Coronary artery (tissue), 2 donors: ENCODE data around the gene ALS2CL.

Experiments used
- DNase-seq: peaks from one replicate; pipeline ENCODE4 v3.0.0-alpha.2; 2017; ENCODE audit warnings: low spot score
- H3K27ac ChIP-seq, 2 donors: fragments of 200-600 bp; sonication (generic); one replicate each; pipeline ENCODE4 v1.5.1; 2016 to 2019
- H3K4me3 ChIP-seq: fragments of 200-600 bp; sonication (generic); 2 replicates; pipeline ENCODE4 v1.5.1; 2016; ENCODE audit warnings: mild to moderate bottlenecking, moderate library complexity
- TF ChIP-seq, protein P1 (sequence below): fragments of 200-600 bp; sonication (generic); IDR thresholded peaks from one replicate; pipeline ENCODE4 v1.5.1; 2019; ENCODE audit warnings: antibody characterized with exemption

ALS2CL gene

GRCh38 chr3:46675426-46675825, 18.1 kb downstream of the ALS2CL start:
- no peak overlapping the region for H3K27ac ChIP-seq
- TF ChIP-seq, protein P1, sequence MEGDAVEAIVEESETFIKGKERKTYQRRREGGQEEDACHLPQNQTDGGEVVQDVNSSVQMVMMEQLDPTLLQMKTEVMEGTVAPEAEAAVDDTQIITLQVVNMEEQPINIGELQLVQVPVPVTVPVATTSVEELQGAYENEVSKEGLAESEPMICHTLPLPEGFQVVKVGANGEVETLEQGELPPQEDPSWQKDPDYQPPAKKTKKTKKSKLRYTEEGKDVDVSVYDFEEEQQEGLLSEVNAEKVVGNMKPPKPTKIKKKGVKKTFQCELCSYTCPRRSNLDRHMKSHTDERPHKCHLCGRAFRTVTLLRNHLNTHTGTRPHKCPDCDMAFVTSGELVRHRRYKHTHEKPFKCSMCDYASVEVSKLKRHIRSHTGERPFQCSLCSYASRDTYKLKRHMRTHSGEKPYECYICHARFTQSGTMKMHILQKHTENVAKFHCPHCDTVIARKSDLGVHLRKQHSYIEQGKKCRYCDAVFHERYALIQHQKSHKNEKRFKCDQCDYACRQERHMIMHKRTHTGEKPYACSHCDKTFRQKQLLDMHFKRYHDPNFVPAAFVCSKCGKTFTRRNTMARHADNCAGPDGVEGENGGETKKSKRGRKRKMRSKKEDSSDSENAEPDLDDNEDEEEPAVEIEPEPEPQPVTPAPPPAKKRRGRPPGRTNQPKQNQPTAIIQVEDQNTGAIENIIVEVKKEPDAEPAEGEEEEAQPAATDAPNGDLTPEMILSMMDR: no peak
- DNase-seq: no peak
- H3K4me3 ChIP-seq: no peak overlapping the region

DNA sequence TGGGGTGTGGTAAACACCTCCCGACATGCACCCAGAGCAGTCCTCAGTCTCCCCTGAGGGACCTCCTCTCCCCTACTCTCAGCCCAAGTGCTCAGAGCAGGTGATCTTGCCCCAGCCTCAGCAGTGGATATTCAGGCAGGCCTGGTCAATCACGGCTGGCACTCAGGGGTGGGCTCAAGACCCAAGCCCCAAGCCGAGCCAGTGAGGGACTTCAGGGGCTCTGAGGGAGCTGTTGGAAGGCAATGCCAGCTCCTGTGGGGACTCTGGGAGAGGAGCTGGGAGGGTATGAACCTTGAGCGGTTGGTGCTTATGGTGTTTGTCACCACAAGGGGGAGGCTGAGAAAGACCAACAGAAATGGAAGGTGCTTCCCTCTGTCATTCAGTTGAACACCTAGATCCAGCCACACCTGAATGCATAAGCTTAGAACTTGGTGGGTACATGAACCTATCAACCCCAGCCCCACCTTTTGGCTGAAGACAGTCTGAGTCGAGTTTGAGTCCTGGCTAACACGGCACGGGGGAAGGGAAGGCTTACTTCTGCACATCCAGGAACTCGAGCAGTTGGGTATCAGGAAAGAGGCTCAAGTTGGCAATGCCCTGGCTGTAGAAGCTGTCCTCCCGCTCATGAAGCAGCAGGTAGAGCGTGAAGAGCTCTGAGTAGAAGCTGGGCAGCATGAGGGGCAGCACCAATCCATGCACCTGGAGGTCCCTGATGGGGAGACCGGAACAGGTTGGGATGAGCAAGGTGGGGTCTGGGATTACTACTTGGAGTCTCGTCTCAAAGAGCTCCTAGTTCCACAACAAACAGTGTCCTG, 19.2 kb downstream of the ALS2CL start:
- Histone ChIP-seq H3K27ac (no peak overlapping the region), H3K4me3 (no peak overlapping the region)
- peak; percentile 54 for DNase-seq
- TF ChIP-seq, protein P1: no peak

DNA sequence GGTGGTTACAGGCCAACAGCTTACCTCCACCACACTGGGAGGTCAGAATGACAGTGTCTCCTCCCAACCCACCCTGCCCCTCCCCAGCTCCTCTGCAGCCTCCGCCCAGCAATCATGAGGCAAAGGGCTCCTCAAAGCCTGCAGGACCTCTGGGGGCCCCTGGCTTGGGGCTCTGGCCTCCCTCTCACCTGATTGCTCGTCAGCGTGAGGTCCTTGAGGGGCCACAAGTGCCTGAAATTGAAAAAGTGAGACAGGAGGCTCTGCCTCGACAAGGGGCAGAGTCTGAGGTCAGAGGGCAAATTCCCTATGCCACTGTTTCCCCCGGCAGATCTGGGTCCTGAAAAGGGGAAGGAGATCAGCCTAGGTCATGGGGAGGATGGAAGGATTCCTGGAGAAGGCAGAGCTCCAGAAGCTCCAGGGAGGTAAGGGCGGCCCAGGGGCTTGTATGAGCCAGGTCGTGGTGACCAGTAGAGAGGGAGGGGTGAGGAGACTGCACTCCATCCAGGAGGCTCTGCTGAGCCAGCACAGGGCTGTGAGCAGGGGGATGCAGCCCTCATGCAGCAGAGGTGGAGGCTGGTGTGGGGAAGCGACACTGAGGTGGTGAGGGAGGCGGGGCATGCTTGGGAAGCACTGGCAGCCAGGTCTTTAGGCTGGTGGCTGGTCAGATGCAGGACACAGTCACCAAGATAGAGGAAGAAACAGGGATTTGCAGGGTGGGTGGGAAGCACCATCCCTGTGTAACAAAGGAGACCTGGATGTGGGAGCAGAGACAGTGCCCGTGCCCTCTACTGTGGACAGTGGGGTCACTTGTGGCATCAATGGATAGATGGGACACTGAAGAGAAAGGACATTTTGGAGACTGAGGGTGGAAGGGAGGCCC, 20.1 kb downstream of the ALS2CL start:
- DNase-seq: no peak
- Histone ChIP-seq H3K27ac (no peak overlapping the region), H3K4me3 (no peak overlapping the region)
- TF ChIP-seq, protein P1: no peak

GRCh38 chr3:46672349-46672695, 21.2 kb downstream of the ALS2CL start:
- DNase-seq: peak; percentile 50
- Histone ChIP-seq H3K4me3 (no peak overlapping the region), H3K27ac (no peak overlapping the region)
- TF ChIP-seq, protein P1: no peak

DNA sequence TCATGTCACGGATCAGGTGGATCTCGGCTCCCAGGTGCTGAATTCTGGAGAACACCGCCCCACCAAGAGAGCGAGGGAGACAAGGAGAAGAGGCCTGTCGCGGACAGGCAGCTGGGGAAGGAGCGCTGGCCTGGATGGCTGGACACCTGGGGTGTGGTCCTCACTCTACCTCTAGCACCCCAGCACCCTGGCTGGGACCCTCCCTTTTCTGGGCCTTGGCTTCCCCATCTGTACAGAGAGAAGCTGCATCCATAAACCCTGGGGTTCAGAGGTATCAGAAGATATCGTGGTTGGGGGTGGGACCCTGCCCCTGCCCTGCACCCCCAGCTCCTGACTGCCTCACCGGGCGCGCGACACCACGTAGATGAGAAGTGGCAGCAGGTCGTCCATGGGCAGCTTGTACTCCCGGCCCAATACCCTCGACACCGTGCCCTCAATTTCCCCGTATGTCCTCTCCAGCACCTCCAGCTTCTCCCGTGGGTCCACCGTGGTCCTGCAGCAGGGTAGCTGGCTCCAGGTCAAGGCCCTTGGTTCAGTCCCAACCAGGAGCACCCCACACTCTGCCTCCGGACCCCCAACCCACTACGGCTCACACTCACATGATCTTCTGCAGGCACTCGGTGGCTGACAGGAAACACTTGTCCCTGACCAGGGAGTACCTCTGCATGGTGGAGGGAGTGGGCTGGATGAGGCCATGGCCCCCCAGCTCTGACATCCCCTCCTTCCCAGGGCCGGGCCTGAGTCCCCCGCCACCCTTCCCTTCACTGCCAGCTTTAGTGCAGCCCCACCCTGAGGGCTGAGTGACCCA, 21.7 kb downstream of the ALS2CL start:
- no peak overlapping the region for H3K27ac ChIP-seq
- TF ChIP-seq, protein P1: no peak
- no peak overlapping the region for H3K4me3 ChIP-seq
- DNase-seq: peak; percentile 59

DNA sequence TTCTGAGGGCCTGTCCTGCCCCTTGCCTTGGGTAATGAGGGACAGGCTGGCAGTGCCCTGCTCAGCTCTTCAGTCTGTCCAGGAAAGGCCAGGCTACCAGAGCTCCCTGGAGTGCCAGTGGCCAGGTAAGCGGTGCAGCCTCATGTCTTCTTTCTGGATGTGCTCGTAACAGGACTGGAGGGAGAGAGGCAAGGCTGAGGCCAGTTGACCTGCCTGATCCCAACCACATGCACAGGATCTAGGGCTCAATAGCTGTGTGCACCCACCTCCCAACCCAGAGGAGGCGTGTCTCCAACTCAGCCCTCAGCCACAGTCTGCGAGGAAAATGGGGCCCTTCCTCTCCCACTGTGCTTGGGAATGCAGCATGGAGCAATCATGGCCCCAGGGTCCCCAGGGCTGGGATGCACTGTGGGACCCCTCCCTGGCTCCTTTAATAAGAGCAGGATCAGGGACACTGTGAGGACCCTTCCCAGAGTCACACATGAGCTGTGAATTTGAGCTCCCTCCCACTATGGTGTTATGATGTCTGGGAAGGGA, 22.5 kb downstream of the ALS2CL start:
- TF ChIP-seq, protein P1: no peak
- peak; percentile 57 for DNase-seq
- Histone ChIP-seq H3K27ac (no peak overlapping the region), H3K4me3 (no peak overlapping the region)
